Measurements from ENCODE around the gene HBS1L. TPM values are rescaled to one million over a fixed set of nuclear protein-coding genes. Genes with fewer than 3 reads are reported as not detected.
A peak's percentile ranks its signal among the peaks of the same experiment; 100 is the strongest.

Gene HBS1L
- total RNA-seq, 2 donors from 2014 or later, result 137 to 215 TPM

DNA sequence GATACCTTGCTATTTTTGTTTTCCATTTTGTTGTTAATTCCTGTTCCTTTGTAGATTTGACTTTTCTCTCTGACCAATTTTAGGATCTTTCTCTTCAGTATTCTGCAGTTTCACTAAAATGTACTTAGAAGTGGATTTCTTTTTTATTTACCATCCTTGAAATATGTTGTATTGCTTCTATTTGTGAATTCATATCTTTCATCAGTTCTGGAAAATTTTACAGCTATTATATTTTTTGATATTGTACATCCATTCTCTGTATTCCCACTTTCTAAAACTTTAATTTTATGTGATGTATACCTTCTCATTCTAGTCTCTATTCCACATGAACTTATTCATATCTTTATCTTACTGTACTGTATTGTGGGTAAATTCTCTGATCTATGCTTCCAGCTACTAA is 95.0 kb downstream of the HBS1L start:
- peaks cover 6 to 16% of the 10 kb centered on the region in 2 donors for H3K4me1 Mint-ChIP-seq (ENCODE audit: low read depth in 2 of 2)
- no peak overlapping the region for H3K4me3 Mint-ChIP-seq
- peaks cover 35% of the 10 kb centered on the region for H3K36me3 Mint-ChIP-seq
- H3K27ac Mint-ChIP-seq, result no peak overlapping the region
- no peak for ATAC-seq
- no peak for DNase-seq (ENCODE audit: low spot score)
- no peaks in the 10 kb centered on the region for H3K27me3 Mint-ChIP-seq
- no peaks in the 10 kb centered on the region for H3K9me3 Mint-ChIP-seq

DNA sequence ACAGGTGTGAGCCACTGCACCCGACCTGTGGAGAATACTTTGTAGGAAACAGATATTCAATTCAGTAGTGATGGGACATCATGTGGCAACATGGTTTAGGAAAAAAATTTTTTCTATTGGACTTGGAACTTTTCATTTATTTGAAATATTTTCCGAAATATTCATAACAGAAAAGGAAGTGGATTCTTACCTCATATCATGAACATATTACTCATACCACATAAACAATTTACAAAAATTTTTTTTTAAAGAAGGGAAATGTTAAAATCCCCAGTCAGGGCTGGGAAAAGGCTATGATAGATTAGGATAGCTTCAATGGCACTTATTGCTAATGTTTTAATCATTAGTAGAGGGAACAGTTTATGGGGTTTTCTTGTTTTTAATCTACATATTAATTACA is 97.9 kb downstream of the HBS1L start:
- DNase-seq (ENCODE audit: low spot score), result no peak
- no peaks in the 10 kb centered on the region for H3K9me3 Mint-ChIP-seq

DNA sequence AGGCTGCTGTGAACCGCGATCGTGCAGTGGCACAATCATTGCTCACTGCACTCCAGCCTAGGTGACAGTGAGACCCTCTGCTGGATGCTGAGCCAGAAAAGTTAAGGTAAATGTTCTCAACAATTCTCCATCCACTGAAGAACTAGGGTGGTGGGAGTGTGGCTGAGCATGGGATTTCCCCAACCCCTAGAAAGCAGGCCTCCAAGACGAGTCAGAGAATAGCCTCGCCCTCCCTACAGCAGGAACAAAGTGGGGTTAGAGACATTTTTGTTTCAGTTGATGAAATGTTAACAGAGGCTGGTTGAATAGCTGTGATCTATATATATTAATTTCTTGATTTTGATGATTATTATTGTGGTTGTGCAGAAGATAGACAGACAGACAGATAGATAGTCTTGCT is 98.6 kb downstream of the HBS1L start:
- H3K27ac Mint-ChIP-seq, result no peak overlapping the region
- no peaks in the 10 kb centered on the region for H3K27me3 Mint-ChIP-seq
- H3K9me3 Mint-ChIP-seq, result no peaks in the 10 kb centered on the region
- DNase-seq (ENCODE audit: low spot score) (no peak), ATAC-seq (no peak)
- H3K4me3 Mint-ChIP-seq, result no peak overlapping the region
- H3K36me3 Mint-ChIP-seq, result peaks cover 5% of the 10 kb centered on the region
- H3K4me1 Mint-ChIP-seq (ENCODE audit: low read depth in 2 of 2), result peaks cover 0 to 8% of the 10 kb centered on the region in 2 donors

More for the DNA sequence above, 97.9 kb downstream of the HBS1L start:
- no peak for ATAC-seq
- no peaks in the 10 kb centered on the region for H3K27me3 Mint-ChIP-seq
- peaks cover 4 to 15% of the 10 kb centered on the region in 2 donors for H3K4me1 Mint-ChIP-seq (ENCODE audit: low read depth in 2 of 2)
- H3K27ac Mint-ChIP-seq, result no peak overlapping the region
- H3K4me3 Mint-ChIP-seq, result no peak overlapping the region
- peaks cover 11% of the 10 kb centered on the region for H3K36me3 Mint-ChIP-seq

DNA sequence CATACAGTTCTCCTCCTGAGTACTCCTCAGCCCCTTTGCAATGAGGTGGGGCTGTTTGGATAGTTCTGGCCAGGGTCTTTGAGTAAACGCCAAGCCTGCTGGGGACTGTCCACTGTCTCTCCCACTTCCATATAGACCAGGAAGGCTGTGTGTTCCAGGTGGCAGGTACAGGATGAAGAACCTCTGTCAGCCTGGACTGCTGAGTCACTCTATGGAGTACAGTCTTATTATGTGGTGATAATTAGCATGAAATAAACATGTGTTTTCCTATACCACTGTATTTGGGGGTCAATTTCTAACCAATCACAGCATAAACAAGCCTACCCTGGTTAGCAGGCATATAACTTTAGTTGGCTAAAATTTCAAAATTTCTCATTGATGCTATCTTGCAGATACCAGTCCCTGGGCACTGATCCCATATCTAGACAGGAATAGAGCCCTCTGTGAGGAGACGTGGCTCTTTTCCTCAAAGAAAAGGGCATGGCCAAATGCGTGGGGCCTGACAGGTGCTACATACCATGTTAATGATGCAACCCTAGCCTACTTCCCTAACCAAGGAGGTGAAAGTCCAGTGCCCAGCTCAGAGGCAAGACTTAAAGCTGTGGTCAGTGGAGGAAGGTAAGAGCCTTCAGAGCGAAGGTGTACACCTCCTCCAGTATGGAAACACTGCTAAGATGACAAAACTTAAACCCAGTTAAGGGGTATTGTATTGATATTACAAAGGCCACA is 100.2 kb downstream of the HBS1L start:
- peaks cover 0 to 6% of the 10 kb centered on the region in 2 donors for H3K4me1 Mint-ChIP-seq (ENCODE audit: low read depth in 2 of 2)
- no peaks in the 10 kb centered on the region for H3K9me3 Mint-ChIP-seq
- no peaks in the 10 kb centered on the region for H3K27me3 Mint-ChIP-seq
- no peaks in the 10 kb centered on the region for H3K36me3 Mint-ChIP-seq
- H3K4me3 Mint-ChIP-seq, result no peak overlapping the region
- no peak for DNase-seq (ENCODE audit: low spot score)
- ATAC-seq, result peak; percentile 13 to 21
- no peak overlapping the region for H3K27ac Mint-ChIP-seq

DNA sequence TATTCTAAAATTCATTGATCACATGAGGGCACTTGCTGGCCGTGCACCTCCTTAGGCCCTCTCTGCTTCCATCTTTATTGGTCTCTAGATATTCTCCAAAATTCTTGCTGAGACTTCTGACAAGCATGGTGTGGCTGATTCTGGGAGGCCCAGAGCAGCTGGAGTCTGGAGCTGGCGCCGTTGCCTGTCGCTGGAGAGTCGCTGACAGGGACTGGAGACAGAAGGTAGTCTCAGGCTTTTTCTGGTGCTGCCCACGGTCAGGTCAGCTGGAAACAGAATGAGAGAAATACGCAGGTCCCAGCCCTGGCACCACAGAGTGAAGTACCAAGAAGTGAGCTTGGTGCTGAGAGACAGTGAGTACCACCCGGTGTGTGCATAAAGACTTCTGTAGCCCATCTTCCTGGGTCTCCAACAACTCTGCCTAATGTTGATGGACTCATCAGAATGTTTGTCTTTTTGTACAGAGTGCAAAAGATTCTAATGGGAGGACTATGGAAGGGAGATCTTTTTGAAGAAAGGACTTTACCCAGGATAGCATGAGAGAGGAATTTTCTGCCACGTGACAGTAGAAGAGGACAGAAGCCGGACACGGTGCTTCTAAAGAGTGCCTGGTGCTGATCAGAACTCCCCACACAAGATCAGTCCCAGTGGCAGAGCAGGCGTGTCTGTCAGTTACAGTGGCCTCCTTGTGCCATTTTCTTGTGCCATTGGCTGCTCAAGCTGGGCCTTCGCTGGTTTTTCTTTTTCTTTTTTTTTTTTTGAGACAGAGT is 102.9 kb downstream of the HBS1L start:
- ATAC-seq (no peak), DNase-seq (ENCODE audit: low spot score) (no peak)
- H3K9me3 Mint-ChIP-seq, result no peaks in the 10 kb centered on the region
- H3K27ac Mint-ChIP-seq, result no peak overlapping the region
- H3K4me1 Mint-ChIP-seq (ENCODE audit: low read depth in 2 of 2), result no peaks in the 10 kb centered on the region
- no peaks in the 10 kb centered on the region for H3K36me3 Mint-ChIP-seq
- H3K4me3 Mint-ChIP-seq, result no peak overlapping the region
- peaks cover 0 to 17% of the 10 kb centered on the region in 2 donors for H3K27me3 Mint-ChIP-seq

DNA sequence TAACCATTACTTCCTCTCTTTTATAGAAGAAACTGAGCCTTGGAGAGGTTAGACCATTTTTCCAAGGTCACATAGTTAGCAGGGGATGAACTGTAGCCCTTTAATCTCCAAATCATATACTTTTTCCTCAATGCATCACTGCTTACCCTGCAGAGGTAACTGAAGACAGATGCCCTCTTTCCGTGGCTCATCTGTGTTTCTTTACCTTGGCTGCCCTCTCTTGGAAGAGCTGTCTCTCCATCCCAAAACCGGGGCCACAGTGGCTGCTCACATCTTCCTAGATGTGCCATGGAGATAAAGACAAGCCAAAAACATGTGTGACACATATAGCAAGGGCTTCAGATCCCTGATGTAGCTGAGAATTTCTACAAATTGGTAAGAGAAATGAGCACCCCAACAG is 104.1 kb downstream of the HBS1L start:
- DNase-seq (ENCODE audit: low spot score) (no peak), ATAC-seq (no peak)
- no peaks in the 10 kb centered on the region for H3K9me3 Mint-ChIP-seq
- H3K36me3 Mint-ChIP-seq, result no peaks in the 10 kb centered on the region
- peaks cover 0 to 18% of the 10 kb centered on the region in 2 donors for H3K27me3 Mint-ChIP-seq
- H3K4me3 Mint-ChIP-seq, result no peak overlapping the region
- no peaks in the 10 kb centered on the region for H3K4me1 Mint-ChIP-seq (ENCODE audit: low read depth in 2 of 2)
- no peak overlapping the region for H3K27ac Mint-ChIP-seq

DNA sequence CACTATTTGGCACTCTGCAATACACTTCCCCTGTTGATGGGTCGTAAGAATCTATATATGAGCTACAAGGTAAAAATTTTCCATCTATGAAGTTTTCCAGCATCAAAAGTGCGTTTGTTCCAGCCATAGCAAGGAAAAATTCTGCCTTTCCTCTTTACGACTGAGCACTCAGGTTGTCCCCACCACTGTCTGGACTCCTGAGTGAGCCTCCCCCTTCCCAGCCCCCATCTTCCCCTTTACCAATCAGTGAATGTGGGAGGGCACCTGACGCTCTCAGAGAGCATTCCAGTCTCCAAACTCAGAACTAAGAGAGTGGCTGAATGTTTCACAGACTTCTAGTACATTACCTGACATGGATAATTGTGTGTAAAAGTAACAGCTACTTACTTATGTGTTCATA is 104.7 kb downstream of the HBS1L start, which contains the start of gene ALDH8A1:
Gene ALDH8A1, minus strand, starts transcription at position 175 of the 400 bp plus-strand sequence. Its CDS starts 48 bp downstream, at position 127.
- Mint-ChIP-seq H3K4me3 (no peak within 1 kb of the TSS), H3K36me3 (no peaks in the 10 kb centered on the region), H3K27me3 (peaks cover 0 to 18% of the 10 kb centered on the region in 2 donors), H3K27ac (no peak within 1 kb of the TSS), H3K9me3 (no peaks in the 10 kb centered on the region), H3K4me1 (ENCODE audit: low read depth in 2 of 2) (no peaks in the 10 kb centered on the region)
- DNase-seq (ENCODE audit: low spot score), result no peak
- ATAC-seq, result no peak

DNA sequence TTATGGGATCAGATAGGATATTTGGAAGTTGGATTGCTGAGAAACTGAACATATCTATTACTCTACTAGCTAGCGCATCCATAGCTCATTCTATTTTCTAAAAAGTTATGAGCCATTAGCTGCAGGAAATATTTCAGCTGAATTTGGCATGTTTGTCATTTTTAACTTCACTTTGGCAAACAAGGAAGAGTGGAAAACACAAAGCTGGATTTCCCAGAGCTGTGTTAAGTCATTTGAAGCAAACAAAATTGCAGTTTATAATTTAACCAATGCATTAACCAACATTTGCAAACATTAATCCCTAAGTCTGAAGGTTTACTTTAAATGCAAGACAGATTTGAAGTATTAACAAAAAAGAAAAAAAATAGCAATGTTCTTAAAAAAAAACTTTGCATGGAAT is 105.9 kb downstream of the HBS1L start:
- H3K36me3 Mint-ChIP-seq, result no peaks in the 10 kb centered on the region
- no peak overlapping the region for H3K27ac Mint-ChIP-seq
- H3K9me3 Mint-ChIP-seq, result no peaks in the 10 kb centered on the region
- H3K27me3 Mint-ChIP-seq, result peaks cover 0 to 18% of the 10 kb centered on the region in 2 donors
- no peaks in the 10 kb centered on the region for H3K4me1 Mint-ChIP-seq (ENCODE audit: low read depth in 2 of 2)
- no peak for ATAC-seq
- H3K4me3 Mint-ChIP-seq, result no peak overlapping the region
- DNase-seq (ENCODE audit: low spot score), result no peak

DNA sequence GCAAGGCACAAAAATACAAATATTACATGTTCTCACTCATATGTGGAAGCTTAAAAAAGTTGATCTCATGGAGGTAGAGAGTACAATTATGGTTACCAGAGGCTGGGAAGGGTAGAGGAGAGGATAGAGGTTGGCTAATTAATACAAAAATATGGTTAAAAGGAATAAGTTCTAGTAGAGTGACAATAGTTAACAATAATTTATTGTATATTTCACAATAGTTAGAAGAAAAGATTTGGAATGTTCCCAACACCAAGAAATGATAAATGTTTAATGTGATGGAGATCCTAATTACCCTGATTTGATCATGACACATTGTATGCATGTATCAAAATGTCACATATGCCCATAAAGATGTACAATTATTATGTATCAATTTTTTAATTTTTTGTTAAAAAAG is 106.5 kb downstream of the HBS1L start:
- no peak for ATAC-seq
- DNase-seq (ENCODE audit: low spot score), result no peak
- H3K27me3 Mint-ChIP-seq, result peaks cover 0 to 18% of the 10 kb centered on the region in 2 donors
- no peak overlapping the region for H3K27ac Mint-ChIP-seq
- no peak overlapping the region for H3K4me3 Mint-ChIP-seq
- no peaks in the 10 kb centered on the region for H3K9me3 Mint-ChIP-seq
- H3K36me3 Mint-ChIP-seq, result no peaks in the 10 kb centered on the region
- no peaks in the 10 kb centered on the region for H3K4me1 Mint-ChIP-seq (ENCODE audit: low read depth in 2 of 2)

DNA sequence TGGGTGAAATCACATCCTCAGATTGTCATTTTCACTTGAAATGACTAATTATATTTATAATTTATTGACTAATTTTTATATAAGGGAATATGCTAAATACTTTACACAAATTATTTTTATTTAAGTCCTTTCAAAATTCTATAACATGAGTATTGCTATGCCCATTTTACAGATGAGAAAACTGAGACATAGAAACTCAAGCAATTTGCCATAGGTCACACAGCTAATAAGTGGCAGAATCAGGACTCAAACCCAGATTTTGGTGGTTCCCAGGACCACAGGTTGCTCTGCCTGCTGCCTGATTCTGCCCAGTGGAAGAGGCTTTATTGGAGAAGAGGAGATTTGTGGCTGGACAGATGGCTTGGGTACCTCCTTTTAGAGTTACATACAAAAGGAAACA is 109.6 kb downstream of the HBS1L start:
- H3K27me3 Mint-ChIP-seq, result peaks cover 0 to 18% of the 10 kb centered on the region in 2 donors
- no peak for ATAC-seq
- no peaks in the 10 kb centered on the region for H3K36me3 Mint-ChIP-seq
- DNase-seq (ENCODE audit: low spot score), result no peak
- H3K4me1 Mint-ChIP-seq (ENCODE audit: low read depth in 2 of 2), result no peaks in the 10 kb centered on the region
- no peak overlapping the region for H3K4me3 Mint-ChIP-seq
- H3K9me3 Mint-ChIP-seq, result no peaks in the 10 kb centered on the region
- no peak overlapping the region for H3K27ac Mint-ChIP-seq

DNA sequence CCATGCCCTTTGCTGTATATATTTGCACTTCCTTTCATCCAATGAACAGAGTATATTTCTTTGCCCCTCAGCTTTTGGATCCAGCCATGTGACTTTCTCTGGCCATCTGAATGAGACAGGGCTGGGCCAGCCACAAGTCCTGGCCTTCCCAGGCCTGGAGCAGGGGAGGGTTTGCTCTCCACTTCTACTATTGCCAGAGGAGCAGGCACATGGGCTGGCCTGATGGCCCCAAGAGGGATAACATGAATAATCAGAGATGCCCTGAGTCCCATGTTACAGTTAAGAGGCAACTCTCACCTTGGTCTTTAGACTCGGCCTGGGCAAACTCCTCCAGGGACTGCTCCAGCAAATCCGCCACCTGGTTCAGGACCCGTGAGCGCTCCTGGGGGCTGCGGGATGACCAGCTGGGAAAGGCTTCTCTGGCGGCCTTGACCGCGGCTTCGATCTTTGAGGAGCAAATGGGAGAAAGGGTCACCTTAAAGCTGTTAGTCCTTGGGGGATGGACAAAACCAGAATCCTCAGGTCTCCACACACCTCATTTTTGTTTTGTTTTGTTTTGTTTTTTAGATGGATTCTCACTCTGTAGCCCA is 111.0 kb downstream of the HBS1L start:
- Mint-ChIP-seq H3K36me3 (no peaks in the 10 kb centered on the region), H3K4me3 (no peak overlapping the region), H3K27me3 (peaks cover 0 to 18% of the 10 kb centered on the region in 2 donors), H3K9me3 (no peaks in the 10 kb centered on the region), H3K27ac (no peak overlapping the region), H3K4me1 (ENCODE audit: low read depth in 2 of 2) (peaks cover 3 to 6% of the 10 kb centered on the region in 2 donors)
- ATAC-seq (no peak), DNase-seq (ENCODE audit: low spot score) (no peak)

DNA sequence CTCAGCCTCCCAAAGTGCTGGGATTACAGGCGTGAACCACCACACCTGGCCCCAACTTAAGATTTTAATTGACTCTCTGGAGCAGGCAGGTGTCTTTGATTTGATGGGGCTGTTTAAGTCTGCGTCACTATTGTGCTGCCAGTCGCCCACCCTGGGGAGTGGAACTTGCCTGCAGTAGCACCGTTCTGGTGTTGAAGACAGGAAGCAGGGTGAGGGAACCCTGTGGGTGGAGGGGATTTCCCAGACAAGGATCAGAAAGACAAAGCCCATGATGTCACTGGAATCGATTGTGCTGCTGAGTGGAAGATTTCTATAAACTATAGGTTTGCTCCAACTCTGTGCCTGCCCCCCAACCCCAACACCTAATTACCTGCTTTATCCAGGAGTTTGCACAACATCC is 115.7 kb downstream of the HBS1L start:
- H3K27me3 Mint-ChIP-seq, result no peaks in the 10 kb centered on the region
- H3K36me3 Mint-ChIP-seq, result no peaks in the 10 kb centered on the region
- DNase-seq (ENCODE audit: low spot score) (no peak), ATAC-seq (peak; percentile 70 to 78)
- H3K9me3 Mint-ChIP-seq, result no peaks in the 10 kb centered on the region
- H3K27ac Mint-ChIP-seq, result no peak overlapping the region
- H3K4me3 Mint-ChIP-seq, result no peak overlapping the region
- H3K4me1 Mint-ChIP-seq (ENCODE audit: low read depth in 2 of 2), result peaks cover 3 to 6% of the 10 kb centered on the region in 2 donors

DNA sequence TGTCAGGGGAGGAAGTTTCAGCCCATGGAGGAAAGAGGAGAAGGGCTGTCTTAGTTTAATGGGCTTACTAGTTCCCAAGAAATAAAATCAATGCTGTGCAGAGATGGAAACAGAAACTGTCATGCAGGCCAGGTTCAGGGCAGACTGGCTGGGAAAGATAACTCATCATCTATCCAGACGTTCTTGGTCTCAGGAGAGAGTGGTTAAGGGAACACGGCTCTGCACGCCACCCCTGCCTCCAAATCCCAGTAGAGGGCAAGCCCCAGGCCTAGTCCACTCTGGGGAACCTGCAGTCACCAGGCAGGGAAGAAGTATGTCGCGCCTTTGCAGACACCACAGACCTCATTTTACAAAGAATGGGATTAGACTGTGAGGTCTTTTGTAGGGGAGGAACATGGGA is 117.2 kb downstream of the HBS1L start:
- DNase-seq (ENCODE audit: low spot score) (no peak), ATAC-seq (no peak)
- H3K36me3 Mint-ChIP-seq, result no peaks in the 10 kb centered on the region
- no peaks in the 10 kb centered on the region for H3K9me3 Mint-ChIP-seq
- no peak overlapping the region for H3K27ac Mint-ChIP-seq
- H3K27me3 Mint-ChIP-seq, result no peaks in the 10 kb centered on the region
- H3K4me1 Mint-ChIP-seq (ENCODE audit: low read depth in 2 of 2), result peaks cover 3 to 6% of the 10 kb centered on the region in 2 donors
- H3K4me3 Mint-ChIP-seq, result no peak overlapping the region

DNA sequence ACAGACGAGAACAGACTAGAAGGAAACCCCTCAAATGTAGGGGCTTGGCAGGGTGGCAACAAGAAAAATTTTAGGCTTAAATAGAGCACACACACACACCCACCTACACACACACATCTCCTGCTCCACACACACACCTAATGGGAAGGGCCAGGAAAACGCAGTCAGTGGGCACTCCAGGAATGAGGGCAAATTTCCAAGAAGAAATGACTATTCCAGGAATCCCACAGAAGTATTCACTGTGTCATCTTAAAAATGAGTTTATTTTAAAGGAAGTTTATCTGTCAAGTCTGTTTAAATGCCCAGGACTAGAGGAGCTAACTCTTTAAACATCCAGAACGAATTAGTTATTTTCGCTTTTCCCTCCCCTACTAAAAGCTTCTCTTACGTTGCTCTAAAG is 117.7 kb downstream of the HBS1L start:
- Mint-ChIP-seq H3K27ac (no peak overlapping the region), H3K4me3 (no peak overlapping the region), H3K36me3 (no peaks in the 10 kb centered on the region), H3K27me3 (no peaks in the 10 kb centered on the region), H3K9me3 (no peaks in the 10 kb centered on the region), H3K4me1 (ENCODE audit: low read depth in 2 of 2) (peaks cover 3 to 6% of the 10 kb centered on the region in 2 donors)
- DNase-seq (ENCODE audit: low spot score) (no peak), ATAC-seq (no peak)
